IPS-20b (cell line): ENCODE measurements around the gene UGT8.
"Not testable (repeated sequence)": the region's sequence is repeated elsewhere in the genome, so short reads cannot be mapped to it uniquely, and the experiment has no call there.

Source experiments
- H3K27ac ChIP-seq: one replicate; pipeline ENCODE4 v1.5.1; 2013; ENCODE audit warnings: low read length
- H3K27me3 ChIP-seq: 2 replicates; pipeline ENCODE4 v1.6.1; 2013; ENCODE audit warnings: mild to moderate bottlenecking, low read length, inconsistent platforms; ENCODE audit not compliant: insufficient read depth
- H3K36me3 ChIP-seq: 2 replicates; pipeline ENCODE4 v1.6.1; 2013; ENCODE audit warnings: low read depth, mild to moderate bottlenecking, inconsistent platforms, low read length, moderate library complexity; ENCODE audit not compliant: insufficient read depth
- H3K4me1 ChIP-seq: 2 replicates; pipeline ENCODE4 v1.6.1; 2013; ENCODE audit warnings: mild to moderate bottlenecking, control low read depth, inconsistent platforms, low read length, moderate library complexity; ENCODE audit not compliant: insufficient read depth
- H3K4me3 ChIP-seq: 2 replicates; pipeline ENCODE4 v1.5.1; 2013; ENCODE audit warnings: mild to moderate bottlenecking, low read length, inconsistent platforms
- H3K9ac ChIP-seq: 2 replicates; pipeline ENCODE4 v1.6.1; 2013; ENCODE audit warnings: low read depth, mild to moderate bottlenecking, inconsistent platforms, low read length, moderate library complexity
- H3K9me3 ChIP-seq: 2 replicates; pipeline ENCODE4 v1.6.1; 2013; ENCODE audit warnings: mild to moderate bottlenecking, low read depth, low read length, inconsistent platforms; ENCODE audit not compliant: insufficient read depth

UGT8 gene

DNA sequence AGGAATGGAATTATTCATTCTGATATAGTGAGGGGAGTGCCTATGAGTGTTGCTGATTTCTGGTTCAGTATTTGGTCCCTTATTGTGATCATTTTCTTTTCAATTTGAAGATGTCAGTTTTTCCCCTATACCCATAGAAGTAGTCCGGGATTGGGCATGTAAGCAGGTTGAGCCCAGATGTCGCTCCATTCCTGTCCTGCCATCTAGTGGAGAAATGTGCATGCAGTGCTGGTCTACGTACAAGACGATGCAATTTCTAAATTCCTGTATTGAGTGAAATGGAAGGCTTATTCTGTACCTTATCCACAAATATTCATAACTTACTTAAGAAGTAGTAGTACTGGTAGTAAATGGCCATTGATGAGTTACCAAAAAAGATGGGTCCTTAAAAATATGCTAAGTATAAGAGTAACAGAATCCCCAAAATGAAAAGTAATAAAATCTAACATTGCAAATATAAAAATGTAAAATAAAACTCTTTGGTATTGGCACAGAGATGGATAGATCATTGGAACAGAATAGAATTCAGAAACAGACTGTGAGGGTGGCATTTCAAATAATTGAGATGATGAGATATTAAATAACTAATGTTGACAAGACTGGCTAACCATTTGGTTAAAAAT, 60.9 kb downstream of the UGT8 start:
- H3K4me1 ChIP-seq: no peaks in the 10 kb centered on the region; the same call in 1 of the 2 replicates
- H3K27ac ChIP-seq: no peak overlapping the region
- no peaks in the 10 kb centered on the region for H3K9me3 ChIP-seq
- no peaks in the 10 kb centered on the region for H3K27me3 ChIP-seq
- H3K4me3 ChIP-seq: no peak overlapping the region
- no peak overlapping the region for H3K9ac ChIP-seq
- H3K36me3 ChIP-seq: no peaks in the 10 kb centered on the region

DNA sequence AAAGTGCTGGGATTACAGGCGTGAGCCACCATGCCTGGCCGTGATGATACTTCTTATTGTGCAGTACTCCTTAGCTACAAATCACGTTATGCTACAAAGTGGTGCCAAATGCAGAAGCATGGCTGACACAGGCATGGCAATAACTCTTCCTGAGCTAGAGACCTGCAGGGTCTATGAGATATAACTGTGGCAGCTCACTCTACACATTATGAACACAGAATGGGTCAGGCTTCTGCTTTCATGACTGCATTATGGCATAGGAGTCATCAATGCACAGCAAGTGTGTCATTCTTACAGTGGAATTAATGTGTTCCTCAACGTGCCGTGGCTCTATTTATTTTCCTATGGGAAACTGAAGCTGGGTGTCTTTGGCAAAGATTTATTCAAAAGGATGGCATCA, 64.5 kb downstream of the UGT8 start:
- Histone ChIP-seq H3K27ac (no peak overlapping the region), H3K9ac (no peak overlapping the region), H3K4me3 (no peak overlapping the region), H3K4me1 (no peaks in the 10 kb centered on the region; the same call in 1 of the 2 replicates), H3K36me3 (peaks cover 8% of the 10 kb centered on the region; the same call in 1 of the 2 replicates), H3K27me3 (no peaks in the 10 kb centered on the region), H3K9me3 (no peaks in the 10 kb centered on the region)

DNA sequence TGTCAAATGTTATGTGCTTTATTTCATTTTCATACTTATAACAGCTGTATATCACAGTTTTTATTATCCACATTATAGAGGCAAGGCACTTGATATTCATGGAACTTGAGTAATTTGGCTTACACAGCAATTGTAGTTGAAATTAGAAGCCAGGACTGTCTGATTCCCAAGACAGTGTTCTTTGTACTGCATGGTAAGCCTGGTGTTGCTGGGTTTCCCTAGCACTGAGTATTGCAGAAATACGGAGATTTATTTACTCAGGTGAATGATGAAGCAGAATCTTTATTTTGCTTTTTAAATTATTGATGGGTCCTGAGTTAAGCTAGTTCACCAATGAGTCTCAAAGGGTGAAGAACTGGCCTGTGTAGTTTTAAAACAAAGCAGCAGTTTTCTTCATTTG, 70.0 kb downstream of the UGT8 start:
- no peaks in the 10 kb centered on the region for H3K4me1 ChIP-seq

DNA sequence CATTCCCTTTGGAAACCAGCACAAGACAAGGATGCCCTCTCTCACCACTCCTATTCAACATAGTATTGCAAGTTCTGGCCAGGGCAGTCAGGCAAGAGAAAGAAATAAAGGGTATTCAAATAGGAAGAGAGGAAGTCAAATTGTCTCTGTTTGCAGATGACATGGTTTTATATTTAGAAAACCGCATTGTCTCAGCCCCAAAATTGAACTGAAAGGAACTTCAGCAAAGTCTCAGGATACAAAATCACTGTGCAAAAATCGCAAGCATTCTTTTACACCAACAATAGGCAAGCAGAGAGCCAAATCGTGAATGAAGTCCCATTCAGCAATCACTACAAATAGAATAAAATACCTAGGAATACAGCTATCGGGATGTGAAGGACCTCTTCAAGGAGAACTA, 72.1 kb downstream of the UGT8 start:
- H3K4me3 ChIP-seq, H3K9me3 ChIP-seq, H3K9ac ChIP-seq, H3K27me3 ChIP-seq, H3K27ac ChIP-seq, H3K4me1 ChIP-seq: not testable (repeated sequence)
- peaks cover 12% of the 10 kb centered on the region; the same call in 1 of the 2 replicates for H3K36me3 ChIP-seq

More for the DNA sequence above, 70.0 kb downstream of the UGT8 start:
- H3K27me3 ChIP-seq: no peaks in the 10 kb centered on the region
- H3K9ac ChIP-seq: no peak overlapping the region
- H3K9me3 ChIP-seq: no peaks in the 10 kb centered on the region
- H3K27ac ChIP-seq: no peak overlapping the region
- H3K36me3 ChIP-seq: peaks cover 15% of the 10 kb centered on the region; the same call in 1 of the 2 replicates
- no peak overlapping the region for H3K4me3 ChIP-seq

DNA sequence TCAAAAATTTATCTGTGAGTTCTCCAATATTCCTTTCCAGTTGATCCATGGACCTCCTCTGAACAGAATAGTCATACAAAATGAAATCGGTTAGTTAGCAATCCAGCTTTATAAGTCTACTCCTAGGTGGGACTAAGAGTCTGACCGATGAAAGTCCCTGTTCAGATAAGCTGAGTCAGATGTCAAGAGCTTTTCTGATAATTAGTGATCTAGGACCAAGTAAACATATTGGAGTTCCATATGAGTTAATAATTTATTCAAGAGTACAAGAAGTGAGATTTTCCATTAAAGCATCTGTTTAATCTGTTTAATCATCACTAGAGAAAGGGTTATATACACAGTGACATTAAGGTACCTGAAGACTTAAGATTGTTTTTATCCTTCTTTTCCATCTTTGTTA, 74.7 kb downstream of the UGT8 start:
- H3K4me1 ChIP-seq: no peaks in the 10 kb centered on the region
- H3K9me3 ChIP-seq: no peaks in the 10 kb centered on the region
- H3K36me3 ChIP-seq: peaks cover 4% of the 10 kb centered on the region; the same call in 1 of the 2 replicates

DNA sequence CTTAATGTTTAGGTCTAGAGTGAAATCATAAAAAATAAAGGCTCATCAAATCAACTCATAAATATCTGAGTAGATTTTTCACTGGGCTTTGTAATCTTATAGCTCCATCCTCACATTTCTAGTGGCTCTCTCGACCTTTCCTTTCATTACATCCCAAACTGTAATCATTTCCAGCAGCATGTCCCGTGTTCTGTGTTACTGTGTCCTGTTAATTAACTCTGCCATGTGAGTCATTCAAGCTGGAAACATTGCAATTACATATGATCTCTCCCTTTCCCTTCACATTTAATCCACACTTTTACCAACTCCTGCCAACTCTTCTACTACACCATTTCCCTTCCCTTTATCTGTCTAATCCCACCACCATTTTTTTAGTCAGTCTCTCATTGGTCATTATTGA, 75.5 kb downstream of the UGT8 start:
- Histone ChIP-seq H3K4me1 (no peaks in the 10 kb centered on the region), H3K9ac (no peak overlapping the region), H3K36me3 (no peaks in the 10 kb centered on the region), H3K27ac (no peak overlapping the region), H3K27me3 (no peaks in the 10 kb centered on the region), H3K4me3 (no peak overlapping the region), H3K9me3 (no peaks in the 10 kb centered on the region)

More for the DNA sequence above, 74.7 kb downstream of the UGT8 start:
- Histone ChIP-seq H3K4me3 (no peak overlapping the region), H3K27me3 (no peaks in the 10 kb centered on the region), H3K9ac (no peak overlapping the region), H3K27ac (no peak overlapping the region)

DNA sequence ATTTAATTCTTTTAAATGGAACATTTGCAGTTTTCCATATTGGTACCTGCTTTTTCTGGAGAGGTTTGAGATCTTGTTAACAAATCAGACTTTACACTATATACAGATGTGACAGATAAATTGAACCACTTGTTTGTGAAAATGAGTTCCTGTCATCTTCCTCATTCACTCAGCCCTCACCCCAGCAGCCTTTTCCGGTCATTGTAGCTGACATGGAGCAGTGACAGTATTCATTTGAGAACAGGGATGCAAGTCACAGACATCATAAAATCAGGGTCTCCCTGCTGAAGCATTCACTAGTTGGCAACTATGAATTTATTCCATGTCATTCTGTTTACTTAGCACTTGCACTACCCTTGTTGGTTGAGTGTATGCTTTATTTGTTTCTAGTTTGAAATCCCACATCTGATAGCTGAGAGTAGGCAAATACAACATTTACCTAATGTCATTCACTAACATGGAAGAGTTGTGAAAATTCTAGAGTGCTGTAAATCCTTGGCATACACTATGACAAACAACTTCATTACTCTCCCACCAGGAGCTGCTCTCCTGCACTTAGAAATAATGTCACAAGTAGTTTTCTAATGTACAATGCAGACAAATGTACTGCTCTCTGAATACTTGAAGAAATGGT, 78.9 kb downstream of the UGT8 start:
- H3K4me3 ChIP-seq: no peak overlapping the region
- no peaks in the 10 kb centered on the region for H3K36me3 ChIP-seq
- H3K27me3 ChIP-seq: no peaks in the 10 kb centered on the region

DNA sequence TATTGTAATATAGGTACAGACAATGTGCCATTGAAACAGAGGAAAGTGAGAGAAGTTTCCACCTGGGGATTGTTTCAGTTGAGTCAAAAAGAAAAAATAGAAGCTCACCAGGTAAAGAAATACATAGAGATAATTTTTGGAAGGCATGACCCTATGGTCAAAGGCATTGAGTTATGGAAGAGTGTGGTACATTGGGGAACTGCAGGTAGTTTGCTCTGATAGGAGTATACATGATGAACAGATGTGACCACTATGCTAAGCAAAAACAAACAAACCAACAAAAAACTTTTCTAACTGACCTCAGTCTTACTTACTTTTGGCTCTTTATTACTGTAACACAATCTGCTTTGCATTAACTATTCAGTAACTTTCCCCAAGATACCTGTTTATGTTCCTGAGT, 85.9 kb downstream of the UGT8 start:
- Histone ChIP-seq H3K36me3 (no peaks in the 10 kb centered on the region), H3K4me3 (no peak overlapping the region), H3K27me3 (no peaks in the 10 kb centered on the region), H3K9me3 (no peaks in the 10 kb centered on the region), H3K9ac (no peak overlapping the region), H3K4me1 (no peaks in the 10 kb centered on the region), H3K27ac (no peak overlapping the region)

More for the DNA sequence above, 78.9 kb downstream of the UGT8 start:
- no peaks in the 10 kb centered on the region for H3K4me1 ChIP-seq
- H3K9me3 ChIP-seq: no peaks in the 10 kb centered on the region
- no peak overlapping the region for H3K27ac ChIP-seq
- no peak overlapping the region for H3K9ac ChIP-seq

DNA sequence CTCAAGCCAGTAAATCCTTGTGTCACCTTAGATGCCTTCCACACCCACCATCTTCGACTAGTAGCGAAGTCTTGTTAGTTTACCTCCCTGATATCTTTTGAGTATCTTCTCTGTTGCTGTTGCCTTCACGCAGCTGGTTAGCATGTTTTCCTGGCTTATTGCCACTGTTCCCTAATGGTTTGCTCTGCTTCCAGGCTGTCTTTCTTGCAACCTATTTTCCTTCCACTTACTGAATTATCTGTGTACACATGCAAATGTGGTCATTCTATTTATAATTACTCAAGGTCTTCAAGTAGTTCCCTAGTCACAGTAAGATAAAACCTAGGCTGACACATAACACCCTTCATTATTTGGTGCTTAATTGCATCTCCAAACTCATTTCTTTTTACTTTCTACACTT, 89.5 kb downstream of the UGT8 start:
- no peaks in the 10 kb centered on the region for H3K4me1 ChIP-seq
- no peaks in the 10 kb centered on the region for H3K27me3 ChIP-seq
- H3K4me3 ChIP-seq: no peak overlapping the region
- H3K9me3 ChIP-seq: no peaks in the 10 kb centered on the region
- H3K36me3 ChIP-seq: no peaks in the 10 kb centered on the region
- H3K9ac ChIP-seq: no peak overlapping the region
- H3K27ac ChIP-seq: no peak overlapping the region

DNA sequence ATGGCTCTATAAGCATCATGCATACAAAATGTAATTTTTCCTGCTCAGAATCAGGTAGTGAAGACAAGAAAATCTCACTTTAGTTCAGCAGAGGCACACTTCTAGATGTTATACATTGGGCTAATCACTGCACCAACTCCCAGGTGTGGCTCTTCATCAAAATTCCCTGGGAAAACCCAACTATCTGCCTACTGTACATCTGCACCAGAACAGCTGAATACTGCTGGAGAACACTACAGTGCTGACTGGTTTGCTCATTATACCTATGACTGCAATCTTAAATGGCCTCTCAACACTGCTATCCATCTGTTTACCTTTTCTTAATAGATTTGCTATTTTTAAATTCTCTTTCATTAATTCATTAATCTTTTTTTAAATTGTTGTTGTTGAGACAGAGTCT, 92.0 kb downstream of the UGT8 start:
- Histone ChIP-seq H3K27me3 (no peaks in the 10 kb centered on the region), H3K4me3 (no peak overlapping the region), H3K9me3 (no peaks in the 10 kb centered on the region), H3K36me3 (no peaks in the 10 kb centered on the region), H3K9ac (no peak overlapping the region), H3K4me1 (no peaks in the 10 kb centered on the region), H3K27ac (no peak overlapping the region)

DNA sequence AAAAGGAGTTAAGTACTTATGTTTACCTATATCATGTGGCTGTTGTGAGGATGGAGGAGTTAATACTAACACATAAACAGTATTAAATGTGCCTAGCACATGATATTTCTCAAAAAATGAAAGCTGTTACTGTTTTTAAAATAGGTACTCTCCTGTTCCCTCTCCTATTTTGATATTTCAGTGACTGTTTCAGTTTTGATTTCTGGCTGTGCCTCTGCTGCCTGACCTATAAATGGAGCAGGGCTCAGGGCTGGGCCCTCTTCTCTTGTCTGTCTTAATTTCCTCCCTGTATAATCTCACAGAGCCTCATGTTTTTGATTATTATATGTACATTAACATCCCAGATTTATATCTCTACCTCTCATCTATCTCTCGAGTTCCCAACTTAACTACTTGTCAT, 93.3 kb downstream of the UGT8 start:
- no peaks in the 10 kb centered on the region for H3K36me3 ChIP-seq
- no peak overlapping the region for H3K9ac ChIP-seq
- H3K4me1 ChIP-seq: no peaks in the 10 kb centered on the region
- H3K27ac ChIP-seq: no peak overlapping the region
- H3K9me3 ChIP-seq: no peaks in the 10 kb centered on the region
- no peaks in the 10 kb centered on the region for H3K27me3 ChIP-seq
- no peak overlapping the region for H3K4me3 ChIP-seq

DNA sequence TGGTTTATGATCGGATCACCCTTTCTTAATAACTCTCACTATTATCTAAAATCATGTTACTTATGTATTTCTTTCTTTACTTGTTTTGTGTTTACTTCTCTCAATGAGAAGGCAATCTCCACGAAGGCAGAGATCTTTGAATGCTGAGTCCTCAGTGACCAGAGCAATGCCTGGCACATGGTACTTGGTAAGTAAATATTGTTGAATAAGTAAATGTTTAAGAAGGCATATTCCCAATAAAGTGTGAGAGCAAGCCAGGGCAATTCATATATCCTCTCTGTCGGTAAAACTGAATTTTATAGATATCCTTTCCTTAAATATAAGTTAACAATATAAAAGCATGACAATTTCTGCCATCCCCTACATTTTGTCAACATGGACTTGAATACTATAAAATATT, 94.4 kb downstream of the UGT8 start:
- Histone ChIP-seq H3K9ac (no peak overlapping the region), H3K36me3 (no peaks in the 10 kb centered on the region), H3K4me3 (no peak overlapping the region), H3K4me1 (no peaks in the 10 kb centered on the region), H3K27ac (no peak overlapping the region), H3K27me3 (no peaks in the 10 kb centered on the region), H3K9me3 (no peaks in the 10 kb centered on the region)
